Measurements from ENCODE around the gene ERBB4.

DNA sequence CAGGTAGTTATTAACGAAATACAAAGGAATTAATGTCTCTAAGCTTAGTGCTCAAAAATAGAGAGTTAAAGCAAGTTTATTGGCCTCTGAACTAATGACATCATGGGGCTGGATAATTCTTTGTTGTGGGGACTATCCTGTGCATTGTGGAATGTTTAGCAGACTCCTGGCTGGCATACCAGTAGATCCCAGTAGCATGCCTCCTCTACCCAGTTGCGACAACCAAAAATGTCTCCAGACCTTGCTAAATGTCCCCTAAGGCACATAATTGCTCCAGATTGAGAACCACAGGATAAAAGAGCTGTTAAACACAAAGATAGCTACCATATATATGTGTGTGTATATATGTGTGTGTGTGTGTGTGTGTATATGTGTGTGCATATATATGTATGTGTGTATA, 194.5 kb downstream of the ERBB4 start:
- TF ChIP-seq, protein P1, sequence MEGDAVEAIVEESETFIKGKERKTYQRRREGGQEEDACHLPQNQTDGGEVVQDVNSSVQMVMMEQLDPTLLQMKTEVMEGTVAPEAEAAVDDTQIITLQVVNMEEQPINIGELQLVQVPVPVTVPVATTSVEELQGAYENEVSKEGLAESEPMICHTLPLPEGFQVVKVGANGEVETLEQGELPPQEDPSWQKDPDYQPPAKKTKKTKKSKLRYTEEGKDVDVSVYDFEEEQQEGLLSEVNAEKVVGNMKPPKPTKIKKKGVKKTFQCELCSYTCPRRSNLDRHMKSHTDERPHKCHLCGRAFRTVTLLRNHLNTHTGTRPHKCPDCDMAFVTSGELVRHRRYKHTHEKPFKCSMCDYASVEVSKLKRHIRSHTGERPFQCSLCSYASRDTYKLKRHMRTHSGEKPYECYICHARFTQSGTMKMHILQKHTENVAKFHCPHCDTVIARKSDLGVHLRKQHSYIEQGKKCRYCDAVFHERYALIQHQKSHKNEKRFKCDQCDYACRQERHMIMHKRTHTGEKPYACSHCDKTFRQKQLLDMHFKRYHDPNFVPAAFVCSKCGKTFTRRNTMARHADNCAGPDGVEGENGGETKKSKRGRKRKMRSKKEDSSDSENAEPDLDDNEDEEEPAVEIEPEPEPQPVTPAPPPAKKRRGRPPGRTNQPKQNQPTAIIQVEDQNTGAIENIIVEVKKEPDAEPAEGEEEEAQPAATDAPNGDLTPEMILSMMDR (IDR thresholded peaks at IDR 0.05): no peak
- no peak for TF ChIP-seq SIN3A (IDR thresholded peaks at IDR 0.05; ENCODE audit: borderline replicate concordance, insufficient read depth, low read depth, low read length)
